ENCODE data around the gene PI4KA. TPM values are rescaled to one million over a fixed set of nuclear protein-coding genes. Genes with fewer than 3 reads are reported as not detected.

Gene PI4KA
- total and polyA plus RNA-seq, 2 experiments from 2014 or later, result 17.1 to 38.1 TPM

DNA sequence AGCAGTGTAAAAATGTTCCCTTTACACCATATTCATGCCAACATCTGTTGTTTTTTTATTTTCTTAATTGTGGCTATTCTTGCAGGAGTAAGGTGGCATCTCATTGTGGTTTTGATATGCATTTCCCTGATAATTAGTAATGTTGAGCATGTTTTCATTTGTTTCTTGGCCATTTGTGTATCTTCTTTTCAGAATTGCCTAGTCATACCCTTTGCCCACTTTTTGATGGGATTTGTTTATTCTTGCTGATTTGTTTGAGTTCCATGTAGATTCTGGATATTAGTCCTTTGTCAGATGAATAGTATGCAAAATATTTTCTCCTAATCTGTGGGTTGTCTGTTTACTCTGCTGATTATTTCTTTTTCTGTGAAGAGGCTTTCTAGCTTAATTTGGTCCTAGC lies 183.6 kb downstream of the PI4KA start:
- Histone ChIP-seq H3K4me2 (no peak overlapping the region), H3F3A (replicated peaks; ENCODE audit: low read depth) (no peaks in the 10 kb centered on the region), H2AFZ (no peak overlapping the region), H3K79me2 (replicated peaks; ENCODE audit: insufficient read depth) (no peaks in the 10 kb centered on the region), H3K36me3 (ENCODE audit: insufficient read depth) (no peaks in the 10 kb centered on the region), H3K9me2 (ENCODE audit: insufficient read depth) (no peaks in the 10 kb centered on the region), H3K27ac (ENCODE audit: low read depth) (no peak overlapping the region), H3K4me3 (no peak overlapping the region), H3K4me1 (ENCODE audit: insufficient read depth) (no peaks in the 10 kb centered on the region), H4K20me1 (replicated peaks; ENCODE audit: insufficient read depth) (no peaks in the 10 kb centered on the region), H3K27me3 (ENCODE audit: insufficient read depth) (no peaks in the 10 kb centered on the region)
- peaks cover 11% of the 10 kb centered on the region for H3K9me3 Mint-ChIP-seq
- no peak for DNase-seq (ENCODE audit: low spot score)
- no peaks in the 10 kb centered on the region for H3K4me1 Mint-ChIP-seq
- no peak overlapping the region for H3K27ac Mint-ChIP-seq
- H3K27me3 Mint-ChIP-seq (ENCODE audit: insufficient read depth, low read depth, poor library complexity), result no peaks in the 10 kb centered on the region
- no peak overlapping the region for H3K4me3 Mint-ChIP-seq
- TF ChIP-seq, protein P1, sequence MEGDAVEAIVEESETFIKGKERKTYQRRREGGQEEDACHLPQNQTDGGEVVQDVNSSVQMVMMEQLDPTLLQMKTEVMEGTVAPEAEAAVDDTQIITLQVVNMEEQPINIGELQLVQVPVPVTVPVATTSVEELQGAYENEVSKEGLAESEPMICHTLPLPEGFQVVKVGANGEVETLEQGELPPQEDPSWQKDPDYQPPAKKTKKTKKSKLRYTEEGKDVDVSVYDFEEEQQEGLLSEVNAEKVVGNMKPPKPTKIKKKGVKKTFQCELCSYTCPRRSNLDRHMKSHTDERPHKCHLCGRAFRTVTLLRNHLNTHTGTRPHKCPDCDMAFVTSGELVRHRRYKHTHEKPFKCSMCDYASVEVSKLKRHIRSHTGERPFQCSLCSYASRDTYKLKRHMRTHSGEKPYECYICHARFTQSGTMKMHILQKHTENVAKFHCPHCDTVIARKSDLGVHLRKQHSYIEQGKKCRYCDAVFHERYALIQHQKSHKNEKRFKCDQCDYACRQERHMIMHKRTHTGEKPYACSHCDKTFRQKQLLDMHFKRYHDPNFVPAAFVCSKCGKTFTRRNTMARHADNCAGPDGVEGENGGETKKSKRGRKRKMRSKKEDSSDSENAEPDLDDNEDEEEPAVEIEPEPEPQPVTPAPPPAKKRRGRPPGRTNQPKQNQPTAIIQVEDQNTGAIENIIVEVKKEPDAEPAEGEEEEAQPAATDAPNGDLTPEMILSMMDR (conservative IDR thresholded peaks at IDR 0.05; ENCODE audit: low read depth in 2 of 2), result no peak
- TF ChIP-seq, protein P2, sequence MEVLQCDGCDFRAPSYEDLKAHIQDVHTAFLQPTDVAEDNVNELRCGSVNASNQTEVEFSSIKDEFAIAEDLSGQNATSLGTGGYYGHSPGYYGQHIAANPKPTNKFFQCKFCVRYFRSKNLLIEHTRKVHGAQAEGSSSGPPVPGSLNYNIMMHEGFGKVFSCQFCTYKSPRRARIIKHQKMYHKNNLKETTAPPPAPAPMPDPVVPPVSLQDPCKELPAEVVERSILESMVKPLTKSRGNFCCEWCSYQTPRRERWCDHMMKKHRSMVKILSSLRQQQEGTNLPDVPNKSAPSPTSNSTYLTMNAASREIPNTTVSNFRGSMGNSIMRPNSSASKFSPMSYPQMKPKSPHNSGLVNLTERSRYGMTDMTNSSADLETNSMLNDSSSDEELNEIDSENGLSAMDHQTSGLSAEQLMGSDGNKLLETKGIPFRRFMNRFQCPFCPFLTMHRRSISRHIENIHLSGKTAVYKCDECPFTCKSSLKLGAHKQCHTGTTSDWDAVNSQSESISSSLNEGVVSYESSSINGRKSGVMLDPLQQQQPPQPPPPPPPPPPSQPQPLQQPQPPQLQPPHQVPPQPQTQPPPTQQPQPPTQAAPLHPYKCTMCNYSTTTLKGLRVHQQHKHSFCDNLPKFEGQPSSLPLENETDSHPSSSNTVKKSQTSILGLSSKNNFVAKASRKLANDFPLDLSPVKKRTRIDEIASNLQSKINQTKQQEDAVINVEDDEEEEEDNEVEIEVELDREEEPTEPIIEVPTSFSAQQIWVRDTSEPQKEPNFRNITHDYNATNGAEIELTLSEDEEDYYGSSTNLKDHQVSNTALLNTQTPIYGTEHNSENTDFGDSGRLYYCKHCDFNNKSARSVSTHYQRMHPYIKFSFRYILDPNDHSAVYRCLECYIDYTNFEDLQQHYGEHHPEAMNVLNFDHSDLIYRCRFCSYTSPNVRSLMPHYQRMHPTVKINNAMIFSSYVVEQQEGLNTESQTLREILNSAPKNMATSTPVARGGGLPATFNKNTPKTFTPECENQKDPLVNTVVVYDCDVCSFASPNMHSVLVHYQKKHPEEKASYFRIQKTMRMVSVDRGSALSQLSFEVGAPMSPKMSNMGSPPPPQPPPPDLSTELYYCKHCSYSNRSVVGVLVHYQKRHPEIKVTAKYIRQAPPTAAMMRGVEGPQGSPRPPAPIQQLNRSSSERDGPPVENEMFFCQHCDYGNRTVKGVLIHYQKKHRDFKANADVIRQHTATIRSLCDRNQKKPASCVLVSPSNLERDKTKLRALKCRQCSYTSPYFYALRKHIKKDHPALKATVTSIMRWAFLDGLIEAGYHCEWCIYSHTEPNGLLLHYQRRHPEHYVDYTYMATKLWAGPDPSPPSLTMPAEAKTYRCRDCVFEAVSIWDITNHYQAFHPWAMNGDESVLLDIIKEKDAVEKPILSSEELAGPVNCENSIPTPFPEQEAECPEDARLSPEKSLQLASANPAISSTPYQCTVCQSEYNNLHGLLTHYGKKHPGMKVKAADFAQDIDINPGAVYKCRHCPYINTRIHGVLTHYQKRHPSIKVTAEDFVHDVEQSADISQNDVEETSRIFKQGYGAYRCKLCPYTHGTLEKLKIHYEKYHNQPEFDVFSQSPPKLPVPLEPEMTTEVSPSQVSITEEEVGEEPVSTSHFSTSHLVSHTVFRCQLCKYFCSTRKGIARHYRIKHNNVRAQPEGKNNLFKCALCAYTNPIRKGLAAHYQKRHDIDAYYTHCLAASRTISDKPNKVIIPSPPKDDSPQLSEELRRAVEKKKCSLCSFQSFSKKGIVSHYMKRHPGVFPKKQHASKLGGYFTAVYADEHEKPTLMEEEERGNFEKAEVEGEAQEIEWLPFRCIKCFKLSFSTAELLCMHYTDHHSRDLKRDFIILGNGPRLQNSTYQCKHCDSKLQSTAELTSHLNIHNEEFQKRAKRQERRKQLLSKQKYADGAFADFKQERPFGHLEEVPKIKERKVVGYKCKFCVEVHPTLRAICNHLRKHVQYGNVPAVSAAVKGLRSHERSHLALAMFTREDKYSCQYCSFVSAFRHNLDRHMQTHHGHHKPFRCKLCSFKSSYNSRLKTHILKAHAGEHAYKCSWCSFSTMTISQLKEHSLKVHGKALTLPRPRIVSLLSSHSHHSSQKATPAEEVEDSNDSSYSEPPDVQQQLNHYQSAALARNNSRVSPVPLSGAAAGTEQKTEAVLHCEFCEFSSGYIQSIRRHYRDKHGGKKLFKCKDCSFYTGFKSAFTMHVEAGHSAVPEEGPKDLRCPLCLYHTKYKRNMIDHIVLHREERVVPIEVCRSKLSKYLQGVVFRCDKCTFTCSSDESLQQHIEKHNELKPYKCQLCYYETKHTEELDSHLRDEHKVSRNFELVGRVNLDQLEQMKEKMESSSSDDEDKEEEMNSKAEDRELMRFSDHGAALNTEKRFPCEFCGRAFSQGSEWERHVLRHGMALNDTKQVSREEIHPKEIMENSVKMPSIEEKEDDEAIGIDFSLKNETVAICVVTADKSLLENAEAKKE (CRISPR knock-in tag; IDR thresholded peaks at IDR 0.05), result no peak
- TF ChIP-seq EZH2 (IDR thresholded peaks at IDR 0.05; ENCODE audit: low read depth, unreplicated experiment) (no peak), NANOG (IDR thresholded peaks at IDR 0.05; ENCODE audit: borderline replicate concordance) (no peak), EZH2phosphoT487 (IDR thresholded peaks at IDR 0.05; ENCODE audit: unreplicated experiment) (no peak), ZNF331 (CRISPR knock-in tag; IDR thresholded peaks at IDR 0.05; ENCODE audit: low read depth) (no peak), STAT1 (IDR thresholded peaks at IDR 0.05; ENCODE audit: unreplicated experiment) (no peak), JUNB (IDR thresholded peaks at IDR 0.05; ENCODE audit: unreplicated experiment) (no peak)
- TF ChIP-seq, protein P3, sequence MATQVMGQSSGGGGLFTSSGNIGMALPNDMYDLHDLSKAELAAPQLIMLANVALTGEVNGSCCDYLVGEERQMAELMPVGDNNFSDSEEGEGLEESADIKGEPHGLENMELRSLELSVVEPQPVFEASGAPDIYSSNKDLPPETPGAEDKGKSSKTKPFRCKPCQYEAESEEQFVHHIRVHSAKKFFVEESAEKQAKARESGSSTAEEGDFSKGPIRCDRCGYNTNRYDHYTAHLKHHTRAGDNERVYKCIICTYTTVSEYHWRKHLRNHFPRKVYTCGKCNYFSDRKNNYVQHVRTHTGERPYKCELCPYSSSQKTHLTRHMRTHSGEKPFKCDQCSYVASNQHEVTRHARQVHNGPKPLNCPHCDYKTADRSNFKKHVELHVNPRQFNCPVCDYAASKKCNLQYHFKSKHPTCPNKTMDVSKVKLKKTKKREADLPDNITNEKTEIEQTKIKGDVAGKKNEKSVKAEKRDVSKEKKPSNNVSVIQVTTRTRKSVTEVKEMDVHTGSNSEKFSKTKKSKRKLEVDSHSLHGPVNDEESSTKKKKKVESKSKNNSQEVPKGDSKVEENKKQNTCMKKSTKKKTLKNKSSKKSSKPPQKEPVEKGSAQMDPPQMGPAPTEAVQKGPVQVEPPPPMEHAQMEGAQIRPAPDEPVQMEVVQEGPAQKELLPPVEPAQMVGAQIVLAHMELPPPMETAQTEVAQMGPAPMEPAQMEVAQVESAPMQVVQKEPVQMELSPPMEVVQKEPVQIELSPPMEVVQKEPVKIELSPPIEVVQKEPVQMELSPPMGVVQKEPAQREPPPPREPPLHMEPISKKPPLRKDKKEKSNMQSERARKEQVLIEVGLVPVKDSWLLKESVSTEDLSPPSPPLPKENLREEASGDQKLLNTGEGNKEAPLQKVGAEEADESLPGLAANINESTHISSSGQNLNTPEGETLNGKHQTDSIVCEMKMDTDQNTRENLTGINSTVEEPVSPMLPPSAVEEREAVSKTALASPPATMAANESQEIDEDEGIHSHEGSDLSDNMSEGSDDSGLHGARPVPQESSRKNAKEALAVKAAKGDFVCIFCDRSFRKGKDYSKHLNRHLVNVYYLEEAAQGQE (IDR thresholded peaks at IDR 0.05; ENCODE audit: unreplicated experiment), result no peak
- ATAC-seq, result no peak
- peaks cover 4% of the 10 kb centered on the region; the same call in 1 of the 3 replicates for H3K36me3 Mint-ChIP-seq (ENCODE audit: low read depth)
